B cell (primary cell): ENCODE results near the gene ATRNL1.

ENCODE experiments used
- EZH2 ChIP-seq: IDR thresholded peaks from 2 replicates; pipeline ENCODE4 v1.6.1; 2012; ENCODE audit warnings: borderline replicate concordance, low read depth, mild to moderate bottlenecking, moderate library complexity, low read length; ENCODE audit not compliant: insufficient read depth, poor library complexity, severe bottlenecking
- TF ChIP-seq, protein P1 (sequence below): fragments of 200-600 bp; IDR thresholded peaks from one replicate; pipeline ENCODE4 v1.8.0; 2022; ENCODE audit warnings: antibody characterized with exemption, mild to moderate bottlenecking

DNA sequence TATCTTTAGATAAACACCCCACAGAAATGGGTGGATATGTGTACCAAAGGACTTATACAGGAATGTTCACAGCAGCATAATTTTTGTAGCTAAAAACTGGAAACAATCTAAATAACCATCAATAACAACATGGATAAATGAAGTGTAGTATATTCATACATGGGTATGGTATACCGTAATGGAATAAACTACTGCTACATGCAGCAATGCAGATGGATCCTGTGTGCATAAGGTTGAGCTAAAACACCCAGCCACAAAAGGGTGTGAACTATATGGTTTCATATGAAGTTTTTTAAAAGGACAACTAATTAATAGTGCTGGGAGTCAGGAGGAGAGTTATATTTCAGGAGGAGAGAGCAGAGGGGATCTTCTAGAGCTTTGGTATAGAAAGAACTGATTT is 790.2 kb downstream of the ATRNL1 start:
- TF ChIP-seq, protein P1, sequence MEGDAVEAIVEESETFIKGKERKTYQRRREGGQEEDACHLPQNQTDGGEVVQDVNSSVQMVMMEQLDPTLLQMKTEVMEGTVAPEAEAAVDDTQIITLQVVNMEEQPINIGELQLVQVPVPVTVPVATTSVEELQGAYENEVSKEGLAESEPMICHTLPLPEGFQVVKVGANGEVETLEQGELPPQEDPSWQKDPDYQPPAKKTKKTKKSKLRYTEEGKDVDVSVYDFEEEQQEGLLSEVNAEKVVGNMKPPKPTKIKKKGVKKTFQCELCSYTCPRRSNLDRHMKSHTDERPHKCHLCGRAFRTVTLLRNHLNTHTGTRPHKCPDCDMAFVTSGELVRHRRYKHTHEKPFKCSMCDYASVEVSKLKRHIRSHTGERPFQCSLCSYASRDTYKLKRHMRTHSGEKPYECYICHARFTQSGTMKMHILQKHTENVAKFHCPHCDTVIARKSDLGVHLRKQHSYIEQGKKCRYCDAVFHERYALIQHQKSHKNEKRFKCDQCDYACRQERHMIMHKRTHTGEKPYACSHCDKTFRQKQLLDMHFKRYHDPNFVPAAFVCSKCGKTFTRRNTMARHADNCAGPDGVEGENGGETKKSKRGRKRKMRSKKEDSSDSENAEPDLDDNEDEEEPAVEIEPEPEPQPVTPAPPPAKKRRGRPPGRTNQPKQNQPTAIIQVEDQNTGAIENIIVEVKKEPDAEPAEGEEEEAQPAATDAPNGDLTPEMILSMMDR, result no peak
- no peak for TF ChIP-seq EZH2
